GM23338 (cell line): ENCODE measurements around the gene MLLT11.

Experiments
- CREB1 ChIP-seq: fragments of 250-450 bp; sonication (Bioruptor Pico); IDR thresholded peaks from 2 replicates; pipeline ENCODE4 v1.5.0; 2020; ENCODE audit warnings: low read depth, mild to moderate bottlenecking, moderate library complexity
- CTCF ChIP-seq, 2 experiments: fragments of 200-600 bp in 1 of 2; sonication (generic) in 1 of 2; conservative IDR thresholded peaks; 2 replicates each; pipeline versions ENCODE4 v1.5.1 to v1.6.1; 2016 to 2017; ENCODE audit warnings: antibody characterized with exemption in 2 of 2, low read depth in 2 of 2, mild to moderate bottlenecking in 2 of 2, moderate library complexity in 1 of 2
- ETS1 ChIP-seq: IDR thresholded peaks from 2 replicates; pipeline ENCODE4 v1.6.1; 2016; ENCODE audit warnings: antibody characterized with exemption
- EZH2 ChIP-seq: fragments of 200-600 bp; sonication (generic); IDR thresholded peaks from one replicate; pipeline ENCODE4 v1.8.0; 2017; ENCODE audit warnings: antibody characterized with exemption, mild to moderate bottlenecking, low read depth; ENCODE audit not compliant: unreplicated experiment
- EZH2phosphoT487 ChIP-seq: fragments of 200-600 bp; sonication (generic); IDR thresholded peaks from one replicate; pipeline ENCODE4 v1.8.1; 2018; ENCODE audit warnings: antibody characterized with exemption; ENCODE audit not compliant: unreplicated experiment
- JUNB ChIP-seq: IDR thresholded peaks from one replicate; pipeline ENCODE4 v1.6.1; 2016; ENCODE audit warnings: antibody characterized with exemption; ENCODE audit not compliant: unreplicated experiment
- NANOG ChIP-seq: IDR thresholded peaks from 2 replicates; pipeline ENCODE4 v1.6.1; 2016; ENCODE audit warnings: antibody characterized with exemption, borderline replicate concordance
- POLR2AphosphoS5 ChIP-seq: IDR thresholded peaks from 2 replicates; pipeline ENCODE4 v1.6.1; 2016; ENCODE audit warnings: antibody characterized with exemption, low read depth
- REST ChIP-seq: IDR thresholded peaks from one replicate; pipeline ENCODE4 v1.6.1; 2018; ENCODE audit warnings: antibody characterized with exemption; ENCODE audit not compliant: unreplicated experiment
- STAT1 ChIP-seq: IDR thresholded peaks from one replicate; pipeline ENCODE4 v1.6.1; 2016; ENCODE audit warnings: antibody characterized with exemption; ENCODE audit not compliant: unreplicated experiment
- ZNF114 ChIP-seq: fragments of 250-450 bp; sonication (Bioruptor Pico); IDR thresholded peaks from 2 replicates; pipeline ENCODE4 v1.5.0; 2020; ENCODE audit warnings: mild to moderate bottlenecking, moderate library complexity
- ZNF331 ChIP-seq: fragments of 250-450 bp; sonication (Bioruptor Pico); IDR thresholded peaks from 2 replicates; pipeline ENCODE4 v1.5.0; 2020; ENCODE audit warnings: low read depth, mild to moderate bottlenecking, moderate library complexity
- ZNF462 ChIP-seq: fragments of 250-450 bp; sonication (Bioruptor Pico); IDR thresholded peaks from 2 replicates; pipeline ENCODE4 v1.5.0; 2020; ENCODE audit warnings: mild to moderate bottlenecking, moderate library complexity

- TF ChIP-seq CTCF (conservative IDR thresholded peaks at IDR 0.05; ENCODE audit: low read depth in 2 of 2) (no peak), POLR2AphosphoS5 (no peak), EZH2phosphoT487 (no peak), REST (no peak), EZH2 (no peak), ZNF114 (no peak), NANOG (no peak), ZNF462 (CRISPR knock-in tag) (no peak), JUNB (no peak), CREB1 (CRISPR knock-in tag) (no peak), ETS1 (no peak), ZNF331 (CRISPR knock-in tag) (no peak), STAT1 (no peak)
These were observed 25.0 kb upstream of the MLLT11 start for GRCh38 chr1:151035167-151035566.
